ENCODE results near the gene DSG4. TPM values are rescaled to one million over a fixed set of nuclear protein-coding genes. Genes with fewer than 3 reads are reported as not detected.

Gene DSG4
- total and polyA plus RNA-seq, 2 of the 4 experiments (the other 2 are of a cell fraction) = not detected

- Histone ChIP-seq H3K4ac (ENCODE audit: low read depth, low read length) (no peak overlapping the region), H2BK20ac (ENCODE audit: low read depth, low read length) (no peak overlapping the region), H3K9me3 (ENCODE audit: control insufficient read depth, insufficient read depth, low read length) (peaks cover 2% of the 10 kb centered on the region), H3K14ac (replicated peaks; ENCODE audit: low read depth, low read length) (no peak overlapping the region), H4K8ac (ENCODE audit: low read depth in 2 of 2, low read length in 2 of 2) (no peak overlapping the region), H3K9me1 (ENCODE audit: insufficient read depth, low read length) (no peaks in the 10 kb centered on the region), H2AFZ (replicated peaks; ENCODE audit: low read length, poor library complexity) (no peak overlapping the region), H3K4me1 (ENCODE audit: control insufficient read depth, insufficient read depth, low read length) (no peaks in the 10 kb centered on the region), H2AK5ac (ENCODE audit: low read depth, low read length) (no peak overlapping the region), H3K23ac (ENCODE audit: low read depth, low read length) (no peak overlapping the region), H3K56ac (ENCODE audit: extremely low read depth, insufficient read depth, low read length) (no peak overlapping the region), H4K5ac (ENCODE audit: low read depth, low read length) (no peak overlapping the region), H3K27me3 (ENCODE audit: control insufficient read depth, insufficient read depth, low read length) (no peaks in the 10 kb centered on the region), H4K20me1 (ENCODE audit: insufficient read depth, low read length) (no peaks in the 10 kb centered on the region), H3K36me3 (ENCODE audit: control insufficient read depth, insufficient read depth, low read length) (no peaks in the 10 kb centered on the region), H2AK9ac (replicated peaks; ENCODE audit: low read depth, low read length, poor library complexity) (no peak overlapping the region), H3K4me3 (ENCODE audit: insufficient read depth, low read depth, low read length) (no peak overlapping the region), H2BK5ac (ENCODE audit: low read depth, low read length, poor library complexity, severe bottlenecking) (no peak overlapping the region), H2BK15ac (ENCODE audit: low read depth, low read length) (no peak overlapping the region), H4K91ac (ENCODE audit: insufficient read depth, low read depth, low read length) (no peak overlapping the region), H3K4me2 (ENCODE audit: low read depth, low read length) (no peak overlapping the region), H3K18ac (ENCODE audit: low read depth, low read length) (no peak overlapping the region), H3K79me1 (ENCODE audit: low read depth in 1 of 2, low read length in 2 of 2) (no peaks in the 10 kb centered on the region), H3K9ac (ENCODE audit: low read depth, low read length) (no peak overlapping the region), H3K27ac (ENCODE audit: insufficient read depth, low read length) (no peak overlapping the region), H2BK120ac (ENCODE audit: low read depth, low read length) (no peak overlapping the region)
- BruUV-seq (replicated peaks) = no TSS peak
- CTCF ChIA-PET = no interaction called here
- TF ChIP-seq RCOR1 (IDR thresholded peaks at IDR 0.05; ENCODE audit: insufficient replicate concordance, low read length) (no peak), MAZ (IDR thresholded peaks at IDR 0.05; ENCODE audit: borderline replicate concordance, low read depth, low read length) (no peak), ELK1 (IDR thresholded peaks at IDR 0.05; ENCODE audit: borderline replicate concordance, low read depth, low read length) (no peak), USF2 (IDR thresholded peaks at IDR 0.05; ENCODE audit: low read depth, low read length) (no peak), MXI1 (IDR thresholded peaks at IDR 0.05; ENCODE audit: borderline replicate concordance, low read depth, low read length) (no peak)
- POLR2A ChIA-PET (ENCODE audit: unreplicated experiment) = no interaction called here
- intact Hi-C loops (cut with micrococcal nuclease) = no loop called here
- WGBS, 2 experiments (ENCODE audit: extremely low coverage in 2 of 2, insufficient read length in 1 of 2) = no CpG with 5 or more reads among the region's 1 CpG
- no peak for ATAC-seq (ENCODE audit: low read depth)
- DNase-seq = no peak
- in situ Hi-C loops (cut with MboI; ENCODE audit: low sequenced_read_pairs) = no loop called here
- dilution Hi-C loops (cut with HindIII; ENCODE audit: low sequenced_read_pairs, unreplicated experiment) = no loop called here
Measured at GRCh38 chr18:31432316-31432715, 55.7 kb downstream of the DSG4 start.
